GM20431 (cell line): Measurements from ENCODE around the gene DDB1.

Source experiments
- in situ Hi-C: fragments of 300-500 bp; cut with MseI, MboI; formaldehyde crosslinking; loops from one replicate; pipeline ENCODE4 v1.15.0; 2020; ENCODE audit warnings: low sequenced_read_pairs; ENCODE audit not compliant: unreplicated experiment

Gene DDB1

DNA sequence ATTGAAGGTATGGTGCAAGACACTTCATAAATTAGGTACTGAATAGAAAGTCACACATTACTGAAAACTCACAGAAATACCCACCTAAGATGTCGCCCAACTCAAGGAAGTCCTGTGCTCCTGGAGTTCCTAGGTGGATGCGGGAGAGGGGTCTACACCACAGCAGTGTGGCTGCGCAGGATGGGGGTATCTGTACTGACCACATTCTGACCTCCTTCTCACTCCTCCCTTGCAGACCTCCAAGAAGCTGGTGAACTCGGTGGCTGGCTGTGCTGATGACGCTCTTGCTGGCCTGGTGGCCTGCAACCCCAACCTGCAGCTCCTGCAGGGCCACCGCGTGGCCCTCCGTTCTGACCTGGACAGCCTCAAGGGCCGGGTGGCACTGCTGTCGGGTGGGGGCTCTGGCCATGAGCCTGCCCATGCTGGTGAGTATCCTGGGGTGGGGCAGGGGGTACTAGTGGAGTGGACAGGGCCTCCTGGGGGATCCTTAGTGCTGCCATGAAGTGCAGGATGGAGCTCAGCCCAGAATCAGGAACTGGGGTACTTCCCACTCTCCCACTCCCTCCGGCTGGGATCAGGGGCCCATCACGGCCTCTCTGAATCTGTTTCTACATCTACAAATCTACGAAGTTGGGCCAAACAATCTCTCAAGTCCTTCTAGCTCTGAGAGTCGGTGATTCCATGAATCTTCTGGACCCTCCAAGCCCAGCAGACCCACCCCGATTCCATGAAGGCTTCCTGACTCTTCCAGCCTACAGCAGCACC lies 5.0 kb upstream of the DDB1 start:
- in situ Hi-C loops = loop anchor here (10.0 kb wide), 1 partner anchor 47 kb away; no protein-coding TSS in a partner anchor

- in situ Hi-C loops = loop anchor here (10.0 kb wide), 1 partner anchor 48 kb away; no protein-coding TSS in a partner anchor
These were observed 3.4 kb upstream of the DDB1 start for GRCh38 chr11:61336171-61336935.

DNA sequence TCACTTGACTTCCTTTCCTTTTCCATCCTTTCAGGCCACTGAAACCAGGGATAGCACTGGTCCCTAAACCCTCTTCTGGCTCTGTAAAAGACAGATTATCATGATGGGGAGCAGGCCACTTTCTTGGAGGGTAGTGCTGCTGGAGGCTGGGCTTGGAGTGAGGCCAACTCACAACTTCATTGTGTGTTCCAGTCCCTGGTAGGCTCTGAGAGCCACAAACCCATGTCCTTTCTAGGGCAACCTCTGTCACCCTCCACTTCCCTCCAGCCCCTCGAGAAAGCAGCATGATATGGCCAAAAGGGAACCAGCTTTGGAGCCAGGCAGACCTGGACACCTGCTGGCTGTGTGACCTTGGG lies 2.4 kb upstream of the DDB1 start:
- in situ Hi-C loops = loop anchor here (10.0 kb wide), 1 partner anchor 49 kb away; no protein-coding TSS in a partner anchor

GRCh38 chr11:61334434-61335354 lies 1.8 kb upstream of the DDB1 start:
- in situ Hi-C loops = loop anchor here (10.0 kb wide), 1 partner anchor 50 kb away; no protein-coding TSS in a partner anchor

DNA sequence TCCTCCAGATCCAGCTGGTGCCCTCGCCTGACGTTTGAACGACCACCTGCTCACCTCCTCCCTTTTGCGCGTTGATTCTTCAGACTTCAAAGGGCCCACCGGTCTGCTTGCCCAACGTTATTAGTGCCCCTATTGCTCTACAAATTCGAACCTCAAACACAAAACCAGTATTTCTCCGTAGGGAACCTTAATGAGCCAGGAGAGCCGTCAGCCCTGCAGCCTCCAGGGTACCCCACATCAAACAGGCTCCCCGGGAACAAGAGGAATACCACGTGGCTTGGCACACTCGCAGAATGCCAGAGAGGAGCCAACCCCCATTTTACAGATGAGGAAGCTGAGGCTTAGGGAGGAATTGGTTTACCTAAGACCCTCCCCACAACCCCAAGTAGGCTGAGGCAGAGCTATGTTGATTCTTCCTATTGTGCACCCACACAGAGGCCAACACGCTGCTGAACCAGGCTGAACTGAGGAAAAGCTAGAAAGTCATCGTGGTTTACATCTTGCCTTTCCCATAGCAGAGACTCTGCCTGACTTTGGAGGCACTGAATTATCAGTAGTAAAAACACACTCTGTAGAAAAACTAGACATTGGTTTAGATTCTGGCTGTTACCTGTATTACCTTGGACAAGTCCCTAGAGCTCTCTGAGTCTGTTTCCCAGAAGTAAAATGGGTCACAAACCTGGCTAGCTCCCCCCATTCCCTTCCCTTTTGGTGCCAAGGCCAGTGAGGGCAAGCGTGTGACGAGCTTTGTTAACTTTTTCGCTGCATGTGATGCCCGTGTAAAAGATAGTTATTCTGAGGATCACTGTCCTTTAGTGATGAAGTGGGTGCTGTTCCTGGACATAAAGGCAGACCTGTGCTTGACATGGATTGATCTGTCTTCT lies 887 bp upstream of the DDB1 start:
- in situ Hi-C loops = loop anchor here (10.0 kb wide), 1 partner anchor 51 kb away; no protein-coding TSS in a partner anchor

GRCh38 chr11:61332281-61332796 lies 566 bp downstream of the DDB1 start:
- in situ Hi-C loops = loop anchor here (10.0 kb wide), 1 partner anchor 52 kb away; no protein-coding TSS in a partner anchor

- in situ Hi-C loops = loop anchor here (10.0 kb wide), 1 partner anchor 53 kb away; no protein-coding TSS in a partner anchor
These were observed 1.3 kb downstream of the DDB1 start for GRCh38 chr11:61331651-61332050.

- in situ Hi-C loops = loop anchor here (10.0 kb wide), 1 partner anchor 55 kb away; no protein-coding TSS in a partner anchor
These were observed 3.0 kb downstream of the DDB1 start for GRCh38 chr11:61329871-61330270.

- in situ Hi-C loops = no loop called here
These were observed 4.6 kb downstream of the DDB1 start for GRCh38 chr11:61328351-61328750.

GRCh38 chr11:61327669-61328071 lies 5.2 kb downstream of the DDB1 start:
- in situ Hi-C loops = no loop called here

DNA sequence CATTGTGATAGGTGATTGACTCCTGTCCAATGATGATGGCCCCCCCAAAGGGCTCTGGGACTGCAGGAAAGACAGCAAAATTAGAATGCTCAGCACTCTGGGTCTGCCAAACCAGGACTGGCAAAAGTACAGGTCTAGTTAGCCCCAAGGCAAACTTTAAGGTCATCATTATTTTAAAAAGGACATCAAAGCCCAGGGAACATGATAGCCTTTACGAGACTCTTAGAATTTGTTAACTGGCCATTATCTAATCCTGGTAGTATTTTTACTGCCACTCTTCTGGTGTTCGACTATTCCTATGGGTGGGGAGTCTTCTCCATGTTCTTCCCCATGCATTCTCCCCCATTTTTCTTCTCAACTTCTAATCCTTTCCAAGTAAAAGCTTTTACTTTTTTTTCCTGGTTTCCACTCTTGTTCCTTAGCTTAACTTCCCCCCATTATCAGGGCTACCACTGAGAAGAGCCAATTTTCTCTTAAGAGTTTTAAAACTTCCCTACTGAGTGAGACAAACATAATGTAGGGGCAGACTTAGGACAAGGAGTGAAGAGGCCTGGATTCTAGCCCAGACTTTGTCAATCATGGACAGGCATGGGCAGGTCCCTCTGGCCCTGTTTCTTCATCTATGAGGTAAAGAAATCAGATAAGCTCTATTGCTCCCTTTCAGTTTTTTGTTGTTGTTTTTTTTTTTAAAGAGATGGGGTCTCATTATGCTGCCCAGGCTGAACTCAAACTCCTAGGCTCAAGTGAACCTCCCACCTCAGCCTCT lies 7.1 kb downstream of the DDB1 start:
- in situ Hi-C loops = no loop called here

DNA sequence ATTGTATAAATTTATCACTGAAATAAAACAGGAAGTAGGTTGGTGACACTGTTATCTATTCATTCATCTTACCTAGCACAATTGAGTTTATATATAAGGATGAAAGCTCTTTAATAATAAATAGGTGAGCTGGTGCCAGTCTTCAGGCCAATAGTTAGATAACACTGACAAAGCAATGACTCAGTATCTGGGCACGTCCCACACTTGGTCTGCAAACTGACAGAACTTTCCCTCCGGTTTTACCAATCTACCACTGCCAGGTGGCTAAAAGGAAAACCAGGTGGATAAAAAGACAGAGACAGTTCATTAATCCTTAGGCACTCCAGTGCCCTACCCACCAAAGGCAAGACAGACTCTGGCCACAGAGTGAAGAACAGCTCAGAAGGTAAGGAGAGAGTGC lies 17.6 kb downstream of the DDB1 start:
- in situ Hi-C loops = no loop called here

- in situ Hi-C loops = no loop called here
These were observed 22.2 kb downstream of the DDB1 start for GRCh38 chr11:61310749-61311148.

DNA sequence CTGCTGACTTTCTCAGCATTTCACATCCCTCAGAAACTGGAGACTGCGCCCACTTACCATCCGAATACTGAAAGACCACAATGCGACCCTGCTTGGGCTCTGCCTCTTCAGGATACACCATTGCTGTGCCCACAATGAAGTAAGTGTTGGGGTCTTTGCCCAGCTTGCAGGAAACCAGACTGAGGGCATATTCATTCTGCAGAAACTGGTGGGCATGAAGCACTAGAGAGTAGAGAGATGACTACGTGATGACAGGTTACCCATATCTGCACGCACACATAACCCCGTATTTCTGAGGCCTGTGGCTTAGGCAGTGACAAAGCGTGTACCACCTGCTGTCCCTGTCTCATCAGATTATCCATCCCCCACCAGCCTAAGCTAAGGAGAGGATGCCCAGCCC lies 23.2 kb downstream of the DDB1 start:
- in situ Hi-C loops = no loop called here

GRCh38 chr11:61309141-61309540 lies 23.8 kb downstream of the DDB1 start:
- in situ Hi-C loops = no loop called here

GRCh38 chr11:61307354-61307753 lies 25.6 kb downstream of the DDB1 start:
- in situ Hi-C loops = no loop called here

- in situ Hi-C loops = no loop called here
These were observed 26.7 kb downstream of the DDB1 start for GRCh38 chr11:61306221-61306620.

- in situ Hi-C loops = no loop called here
These were observed 27.5 kb downstream of the DDB1 start for GRCh38 chr11:61305417-61305816.
